ENCODE results near the gene SLC39A12. TPM values are rescaled to one million over a fixed set of nuclear protein-coding genes. Genes with fewer than 3 reads are reported as not detected.

The SLC39A12 gene
- total and polyA plus RNA-seq, 2 of the 4 experiments (the other 2 are of a cell fraction), result not detected

GRCh38 chr10:17961551-17962422 is 10.1 kb downstream of the SLC39A12 start:
- in situ Hi-C loops (cut with MboI; ENCODE audit: low sequenced_read_pairs) (no loop called here), dilution Hi-C loops (cut with HindIII; ENCODE audit: low sequenced_read_pairs, unreplicated experiment) (no loop called here), intact Hi-C loops (cut with micrococcal nuclease) (no loop called here)
- no peak overlapping the region for H4K8ac ChIP-seq (ENCODE audit: low read depth in 2 of 2, low read length in 2 of 2)
- no peaks in the 10 kb centered on the region for H3K4me1 ChIP-seq (ENCODE audit: control insufficient read depth, insufficient read depth, low read length)
- no peak overlapping the region for H3K4me2 ChIP-seq (ENCODE audit: low read depth, low read length)
- H3K9me3 ChIP-seq (ENCODE audit: control insufficient read depth, insufficient read depth, low read length), result 0 out of 2 replicates have a peak, but pooled peaks cover 3% of the 10 kb centered on the region
- H3K27me3 ChIP-seq (ENCODE audit: control insufficient read depth, insufficient read depth, low read length), result peaks cover 9% of the 10 kb centered on the region
- no peaks in the 10 kb centered on the region for H3K9me1 ChIP-seq (ENCODE audit: insufficient read depth, low read length)
- H4K5ac ChIP-seq (ENCODE audit: low read depth, low read length), result no peak overlapping the region
- no peak overlapping the region for H3K27ac ChIP-seq (ENCODE audit: insufficient read depth, low read length)
- no peak overlapping the region for H3K9ac ChIP-seq (ENCODE audit: low read depth, low read length)
- H3K56ac ChIP-seq (ENCODE audit: extremely low read depth, insufficient read depth, low read length), result no peak overlapping the region
- H3K36me3 ChIP-seq (ENCODE audit: control insufficient read depth, insufficient read depth, low read length), result no peaks in the 10 kb centered on the region
- DNase-seq (peak; percentile 47), ATAC-seq (ENCODE audit: low read depth) (0 out of 2 replicates have a peak, but pooled peaks have one; percentile 14)
- no peak overlapping the region for H2AK9ac ChIP-seq (replicated peaks; ENCODE audit: low read depth, low read length, poor library complexity)
- WGBS, 2 experiments (ENCODE audit: extremely low coverage in 2 of 2, insufficient read length in 1 of 2), result 100% methylated on average over 1 of the region's 4 CpGs; no CpG with 5 or more reads in 1 of the 2 experiments
- no peak overlapping the region for H2BK20ac ChIP-seq (ENCODE audit: low read depth, low read length)
- no peak overlapping the region for H3K23ac ChIP-seq (ENCODE audit: low read depth, low read length)
- ChIA-PET CTCF (no interaction called here), POLR2A (ENCODE audit: unreplicated experiment) (interaction anchor here (0.5 to 0.7 kb wide), 3 partner anchors 111 to 628 kb away, joined by 4 read pairs; no protein-coding TSS in a partner anchor)
- no peaks in the 10 kb centered on the region for H3K79me1 ChIP-seq (ENCODE audit: low read depth in 1 of 2, low read length in 2 of 2)
- H2AFZ ChIP-seq (replicated peaks; ENCODE audit: low read length, poor library complexity), result no peak overlapping the region
- no peak overlapping the region for H2BK120ac ChIP-seq (ENCODE audit: low read depth, low read length)
- no peak overlapping the region for H3K4ac ChIP-seq (ENCODE audit: low read depth, low read length)
- no peak overlapping the region for H3K4me3 ChIP-seq (ENCODE audit: insufficient read depth, low read depth, low read length)
- no peak overlapping the region for H2AK5ac ChIP-seq (ENCODE audit: low read depth, low read length)
- BruUV-seq (replicated peaks), result no TSS peak
- H2BK15ac ChIP-seq (ENCODE audit: low read depth, low read length), result no peak overlapping the region
- H3K14ac ChIP-seq (replicated peaks; ENCODE audit: low read depth, low read length), result no peak overlapping the region
- H3K18ac ChIP-seq (ENCODE audit: low read depth, low read length), result no peak overlapping the region
- no peak for TF ChIP-seq SMC3 (IDR thresholded peaks at IDR 0.05; ENCODE audit: low read depth, low read length)
- no peak overlapping the region for H2BK5ac ChIP-seq (ENCODE audit: low read depth, low read length, poor library complexity, severe bottlenecking)
- H4K20me1 ChIP-seq (ENCODE audit: insufficient read depth, low read length), result no peaks in the 10 kb centered on the region
- H4K91ac ChIP-seq (ENCODE audit: insufficient read depth, low read depth, low read length), result no peak overlapping the region
